GM12875 (cell line): Measurements from ENCODE around the gene ME2.

Experiments
- H3K4me3 ChIP-seq: one replicate; pipeline ENCODE4 v1.5.1; 2011; ENCODE audit warnings: low read depth, low read length, control low read depth
- TF ChIP-seq, protein P1 (sequence below): IDR thresholded peaks from 2 replicates; pipeline ENCODE4 v1.5.1; 2011; ENCODE audit warnings: low read depth, mild to moderate bottlenecking, control low read depth, inconsistent platforms, low read length, moderate library complexity, borderline replicate concordance; ENCODE audit not compliant: insufficient read depth

Gene ME2

DNA sequence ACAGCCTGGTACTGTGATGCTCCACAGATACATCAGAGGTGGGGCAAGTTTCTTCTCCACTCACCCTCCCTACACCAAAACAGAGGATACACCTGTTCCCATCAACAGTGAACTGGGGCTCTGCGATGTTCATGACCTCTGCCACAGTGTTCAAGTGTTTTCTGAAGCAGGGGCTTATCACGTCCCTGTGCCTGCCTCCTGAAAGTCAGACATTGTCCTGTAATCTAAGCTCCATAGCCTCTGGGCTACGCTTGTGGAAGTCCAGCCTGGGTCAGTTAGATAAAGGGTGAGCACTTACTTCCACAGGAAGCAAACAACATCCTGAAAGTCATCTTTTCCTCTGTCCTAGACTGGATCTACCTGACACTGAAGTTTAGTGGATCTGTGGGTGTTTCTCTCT lies 38.9 kb upstream of the ME2 start:
- H3K4me3 ChIP-seq, result no peak overlapping the region
- TF ChIP-seq, protein P1, sequence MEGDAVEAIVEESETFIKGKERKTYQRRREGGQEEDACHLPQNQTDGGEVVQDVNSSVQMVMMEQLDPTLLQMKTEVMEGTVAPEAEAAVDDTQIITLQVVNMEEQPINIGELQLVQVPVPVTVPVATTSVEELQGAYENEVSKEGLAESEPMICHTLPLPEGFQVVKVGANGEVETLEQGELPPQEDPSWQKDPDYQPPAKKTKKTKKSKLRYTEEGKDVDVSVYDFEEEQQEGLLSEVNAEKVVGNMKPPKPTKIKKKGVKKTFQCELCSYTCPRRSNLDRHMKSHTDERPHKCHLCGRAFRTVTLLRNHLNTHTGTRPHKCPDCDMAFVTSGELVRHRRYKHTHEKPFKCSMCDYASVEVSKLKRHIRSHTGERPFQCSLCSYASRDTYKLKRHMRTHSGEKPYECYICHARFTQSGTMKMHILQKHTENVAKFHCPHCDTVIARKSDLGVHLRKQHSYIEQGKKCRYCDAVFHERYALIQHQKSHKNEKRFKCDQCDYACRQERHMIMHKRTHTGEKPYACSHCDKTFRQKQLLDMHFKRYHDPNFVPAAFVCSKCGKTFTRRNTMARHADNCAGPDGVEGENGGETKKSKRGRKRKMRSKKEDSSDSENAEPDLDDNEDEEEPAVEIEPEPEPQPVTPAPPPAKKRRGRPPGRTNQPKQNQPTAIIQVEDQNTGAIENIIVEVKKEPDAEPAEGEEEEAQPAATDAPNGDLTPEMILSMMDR, result no peak

DNA sequence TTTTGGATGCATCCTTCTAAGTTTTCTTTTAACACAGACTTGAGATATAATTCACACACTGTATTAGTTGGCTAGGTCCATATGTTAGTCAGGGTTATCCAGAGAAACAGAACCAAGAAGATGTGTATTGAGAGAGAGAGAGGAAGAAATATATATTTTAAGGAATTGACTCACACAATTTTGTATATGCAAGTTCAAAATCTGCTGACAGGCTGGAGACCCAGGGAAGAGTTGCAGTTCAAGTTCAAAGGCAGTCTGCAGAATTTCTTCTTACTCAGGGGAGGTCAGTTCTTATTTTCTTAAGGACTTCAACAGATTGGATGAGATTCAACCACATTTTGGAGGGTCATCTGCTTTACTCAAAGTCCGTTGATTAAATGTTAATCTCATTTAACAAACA lies 36.1 kb upstream of the ME2 start:
- no peak overlapping the region for H3K4me3 ChIP-seq
- TF ChIP-seq, protein P1, result no peak

DNA sequence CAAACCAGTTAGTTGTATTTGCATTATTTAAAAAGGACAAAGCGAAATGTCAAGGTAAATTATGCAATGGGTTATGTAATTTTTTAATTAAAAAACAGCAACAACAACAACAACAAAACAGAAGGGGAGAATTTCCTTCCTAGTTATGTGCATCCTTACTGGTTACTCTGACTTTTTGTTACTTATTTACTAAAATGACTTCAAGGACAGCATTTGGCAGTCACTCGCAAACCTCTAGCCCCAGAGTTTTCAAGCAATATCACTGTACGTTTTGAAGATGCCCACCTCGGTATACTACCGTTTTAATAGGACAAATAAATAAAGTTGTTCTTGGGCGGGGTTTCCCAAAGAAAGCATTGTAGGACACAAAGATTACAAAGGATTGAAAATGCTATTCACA lies 34.4 kb upstream of the ME2 start:
- no peak overlapping the region for H3K4me3 ChIP-seq
- TF ChIP-seq, protein P1, result no peak

DNA sequence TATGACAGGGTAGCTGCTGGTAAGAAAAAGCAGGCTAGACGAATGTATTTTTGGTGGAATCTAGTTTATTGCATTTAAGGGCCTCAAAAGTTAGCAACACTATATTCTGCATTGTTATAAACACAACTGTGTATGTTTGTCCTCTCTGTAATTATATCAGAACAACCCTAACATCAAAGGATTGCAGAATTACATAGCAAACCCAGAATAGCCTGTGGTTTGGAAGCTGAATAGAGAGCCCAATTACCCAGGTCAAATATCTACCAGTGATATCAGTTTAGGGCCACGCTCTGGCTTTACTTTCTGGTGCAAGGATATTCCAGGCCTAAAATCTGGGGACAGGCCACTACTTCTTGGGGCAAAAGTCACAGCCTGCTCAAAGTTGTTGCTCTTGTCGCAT lies 34.0 kb upstream of the ME2 start:
- H3K4me3 ChIP-seq, result no peak overlapping the region
- TF ChIP-seq, protein P1, result no peak

DNA sequence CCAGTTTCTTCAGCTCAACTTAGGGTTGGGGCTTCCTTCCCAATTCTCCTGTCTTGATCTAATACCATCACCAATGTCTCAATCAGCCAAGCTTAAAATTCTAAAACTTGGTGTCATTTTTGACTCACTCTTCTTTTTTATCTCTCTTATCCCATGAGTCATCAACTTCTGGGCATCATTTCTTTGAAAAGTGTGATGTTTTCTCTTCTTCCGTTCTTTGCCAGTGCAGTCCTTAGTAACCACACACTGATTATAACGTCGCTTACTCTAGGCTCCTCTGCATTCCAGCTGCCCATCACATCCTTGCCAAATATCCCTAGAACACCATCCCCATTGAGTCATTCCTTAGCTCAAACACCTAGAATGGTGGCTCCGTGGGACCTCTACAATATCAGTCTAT lies 31.7 kb upstream of the ME2 start:
- no peak overlapping the region for H3K4me3 ChIP-seq
- TF ChIP-seq, protein P1, result no peak

DNA sequence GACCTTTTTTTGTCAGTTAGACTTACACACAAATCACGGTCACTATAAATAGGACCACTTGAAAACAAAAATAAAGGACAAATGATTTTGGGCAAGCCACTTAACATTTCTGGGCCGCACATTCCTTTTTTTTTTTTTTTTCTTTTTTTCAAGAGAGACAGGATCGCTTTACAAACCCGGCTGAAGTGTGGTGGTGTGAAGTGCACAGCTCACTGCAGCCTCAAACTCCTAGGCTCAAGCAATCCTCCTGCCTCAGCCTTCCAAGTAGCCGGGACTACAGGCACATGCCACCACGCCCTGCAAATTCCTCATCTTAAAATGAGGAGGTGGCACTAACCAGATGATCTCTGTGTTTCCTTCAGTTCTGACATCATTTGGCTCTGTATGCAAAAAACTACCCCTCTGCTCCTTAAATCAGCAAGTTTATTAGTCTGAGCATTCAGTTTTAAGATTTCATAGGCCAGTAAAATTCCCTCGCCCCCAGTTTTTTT lies 30.8 kb upstream of the ME2 start:
- H3K4me3 ChIP-seq, result no peak overlapping the region
- TF ChIP-seq, protein P1, result no peak

DNA sequence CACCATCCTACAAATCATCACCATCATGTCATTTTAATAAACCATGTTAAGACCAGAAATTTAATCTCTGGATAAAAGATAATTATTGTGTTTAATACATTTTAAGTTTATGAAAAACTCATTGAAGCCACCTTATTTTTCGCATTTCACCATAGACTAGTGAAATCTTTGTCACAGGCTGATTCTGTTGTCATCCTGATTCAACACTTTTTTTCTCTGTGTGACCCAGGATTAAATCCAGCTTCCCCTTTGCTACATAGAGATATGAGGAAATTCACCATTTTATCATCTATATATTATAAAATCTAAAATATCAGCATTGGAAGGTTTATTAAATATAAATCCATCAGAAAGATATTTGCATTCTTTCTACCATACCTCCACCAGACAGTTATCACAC lies 29.9 kb upstream of the ME2 start:
- TF ChIP-seq, protein P1, result no peak
- H3K4me3 ChIP-seq, result no peak overlapping the region
